GM19452 (cell line): Measurements from ENCODE around the gene LAMA5.

ENCODE experiments used
- ATAC-seq: cut with Tn5 transposase; IDR thresholded peaks from one replicate; pipeline ENCODE4 v1.9.1; 2021; ENCODE audit not compliant: unreplicated experiment

Gene LAMA5

DNA sequence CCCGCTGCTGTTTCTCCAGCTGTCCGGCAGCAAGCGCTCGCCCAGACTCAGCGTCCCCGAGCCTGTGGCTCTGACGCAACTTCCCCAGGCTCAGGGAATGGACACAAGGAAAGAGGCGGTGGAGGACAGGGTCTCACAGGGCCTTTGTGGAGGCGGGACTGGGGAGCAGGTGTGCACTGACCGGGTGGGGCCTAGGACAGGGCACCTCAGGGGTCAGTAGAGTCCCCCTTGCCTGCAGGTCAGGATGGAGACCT lies 20.0 kb downstream of the LAMA5 start:
- ATAC-seq: no peak

- no peak for ATAC-seq
Observed at GRCh38 chr20:62346398-62347150, 20.5 kb downstream of the LAMA5 start.

DNA sequence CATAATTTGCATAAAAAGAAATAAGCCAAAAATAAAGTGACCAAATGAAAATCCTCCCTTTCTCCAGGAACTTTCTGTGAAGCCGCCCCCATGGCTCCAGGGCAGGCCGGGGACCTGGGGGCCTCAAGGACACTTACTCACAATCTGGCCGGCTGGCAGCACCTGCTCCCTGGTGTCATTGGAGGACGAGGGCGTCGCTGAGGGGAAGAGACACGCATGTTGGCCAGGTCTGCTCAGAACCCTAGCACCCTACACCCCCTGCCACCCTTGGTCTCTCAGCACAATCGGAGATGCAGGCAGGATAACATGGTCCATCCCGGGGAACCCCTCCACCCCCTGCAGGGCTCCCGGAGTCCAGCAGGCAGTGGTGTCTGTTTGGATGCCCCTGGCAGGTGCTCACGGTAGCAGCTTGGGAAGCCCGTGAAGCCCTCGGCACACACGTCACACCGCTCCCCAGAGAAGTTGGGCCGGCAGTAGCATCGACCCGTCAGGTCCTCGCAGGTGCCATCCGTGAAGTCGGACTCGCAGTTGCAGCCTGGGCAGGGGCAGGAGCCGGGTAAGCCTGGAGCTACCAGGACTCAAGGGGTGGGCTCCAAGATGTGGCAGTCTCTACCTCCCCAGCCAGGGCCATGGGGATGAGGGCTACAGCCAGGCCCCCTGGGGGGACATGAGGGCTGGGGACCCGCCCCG lies 21.3 kb downstream of the LAMA5 start:
- ATAC-seq: no peak

- ATAC-seq: no peak
Observed at GRCh38 chr20:62344782-62345181, 22.3 kb downstream of the LAMA5 start.

DNA sequence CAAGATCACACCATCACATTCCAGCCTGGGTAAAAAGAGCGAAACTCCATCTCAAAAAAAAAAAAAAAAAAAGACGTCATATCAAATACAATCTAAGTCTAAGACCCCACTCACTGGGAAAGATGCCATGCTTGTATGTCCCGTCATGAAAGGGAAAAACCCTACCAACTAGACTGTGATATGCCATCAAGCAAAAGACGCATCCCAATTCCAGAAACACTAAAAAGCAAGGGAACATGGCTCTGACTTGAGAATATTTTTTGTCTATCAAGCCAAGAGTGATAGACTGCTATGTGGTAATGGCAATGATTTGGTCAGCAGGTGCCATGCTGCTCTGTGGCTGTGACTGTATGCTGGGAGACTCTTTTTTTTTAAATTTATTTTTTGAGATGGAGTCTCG lies 23.0 kb downstream of the LAMA5 start:
- ATAC-seq: no peak

DNA sequence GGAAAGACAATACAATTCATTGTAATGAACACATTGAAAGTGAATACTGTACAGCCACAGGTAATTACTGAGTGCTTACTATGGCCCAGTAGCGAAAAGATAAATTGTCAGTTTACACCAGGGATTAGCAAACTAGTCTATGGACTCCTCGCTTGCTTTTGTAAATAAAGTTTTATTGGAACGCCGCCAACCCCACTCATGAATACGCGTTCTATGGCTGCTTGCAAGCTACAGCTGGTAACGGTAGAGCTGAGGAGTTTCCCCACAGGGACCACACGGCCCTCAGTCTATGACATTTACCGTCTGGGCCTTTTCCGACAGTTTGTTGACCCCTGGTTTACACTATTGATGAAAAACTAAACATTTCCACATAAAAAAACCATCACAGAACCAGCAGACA lies 24.2 kb downstream of the LAMA5 start:
- ATAC-seq: no peak

DNA sequence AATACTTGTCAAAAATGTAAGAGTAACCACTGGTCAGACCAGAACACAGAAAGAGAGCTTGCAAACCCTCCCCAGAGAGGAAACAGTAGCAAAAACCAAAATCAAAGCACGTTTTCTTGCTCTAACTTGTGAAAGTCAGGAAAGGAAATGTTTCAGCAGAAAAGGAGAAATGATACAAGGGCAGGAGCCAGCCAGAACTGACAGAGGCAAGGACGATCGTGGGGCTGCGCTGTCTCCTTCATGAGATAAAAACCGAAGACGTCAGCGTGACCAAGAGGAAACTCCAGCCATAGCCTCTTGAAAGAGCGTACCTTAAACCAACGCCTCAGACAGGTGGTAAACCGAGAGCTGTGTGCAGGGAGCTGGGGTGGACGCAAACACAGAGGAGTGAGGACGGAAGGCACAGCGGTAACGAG lies 27.5 kb downstream of the LAMA5 start:
- peak; percentile 63 for ATAC-seq

- no peak for ATAC-seq
Observed at GRCh38 chr20:62338294-62338620, 28.9 kb downstream of the LAMA5 start.

- peak; percentile 60 for ATAC-seq
Observed at GRCh38 chr20:62337558-62338293, 29.4 kb downstream of the LAMA5 start.

GRCh38 chr20:62336775-62337557 lies 30.1 kb downstream of the LAMA5 start:
- no peak for ATAC-seq

- ATAC-seq: no peak
Observed at GRCh38 chr20:62336329-62336728, 30.8 kb downstream of the LAMA5 start.

DNA sequence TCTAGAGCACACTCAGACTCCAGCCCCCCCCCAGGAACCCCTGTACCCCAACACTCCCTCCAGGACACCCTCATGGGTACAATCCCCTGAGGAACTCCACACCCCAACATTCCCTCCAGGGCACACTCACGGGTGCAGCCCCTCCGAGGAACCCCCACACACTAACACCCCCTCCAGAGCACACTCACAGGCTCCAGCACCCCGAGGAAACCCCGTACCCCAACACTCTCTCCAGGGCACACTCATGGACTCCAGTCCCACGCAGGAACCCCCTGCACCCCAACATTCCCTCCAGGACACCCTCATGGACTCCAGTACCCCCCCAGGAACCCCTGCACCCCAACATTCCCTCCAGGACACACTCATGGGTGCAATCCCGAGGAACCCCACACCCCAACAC lies 31.6 kb downstream of the LAMA5 start:
- ATAC-seq: no peak

- ATAC-seq: no peak
Observed at GRCh38 chr20:62334881-62335280, 32.2 kb downstream of the LAMA5 start.

- no peak for ATAC-seq
Observed at GRCh38 chr20:62333820-62334595, 33.1 kb downstream of the LAMA5 start.

DNA sequence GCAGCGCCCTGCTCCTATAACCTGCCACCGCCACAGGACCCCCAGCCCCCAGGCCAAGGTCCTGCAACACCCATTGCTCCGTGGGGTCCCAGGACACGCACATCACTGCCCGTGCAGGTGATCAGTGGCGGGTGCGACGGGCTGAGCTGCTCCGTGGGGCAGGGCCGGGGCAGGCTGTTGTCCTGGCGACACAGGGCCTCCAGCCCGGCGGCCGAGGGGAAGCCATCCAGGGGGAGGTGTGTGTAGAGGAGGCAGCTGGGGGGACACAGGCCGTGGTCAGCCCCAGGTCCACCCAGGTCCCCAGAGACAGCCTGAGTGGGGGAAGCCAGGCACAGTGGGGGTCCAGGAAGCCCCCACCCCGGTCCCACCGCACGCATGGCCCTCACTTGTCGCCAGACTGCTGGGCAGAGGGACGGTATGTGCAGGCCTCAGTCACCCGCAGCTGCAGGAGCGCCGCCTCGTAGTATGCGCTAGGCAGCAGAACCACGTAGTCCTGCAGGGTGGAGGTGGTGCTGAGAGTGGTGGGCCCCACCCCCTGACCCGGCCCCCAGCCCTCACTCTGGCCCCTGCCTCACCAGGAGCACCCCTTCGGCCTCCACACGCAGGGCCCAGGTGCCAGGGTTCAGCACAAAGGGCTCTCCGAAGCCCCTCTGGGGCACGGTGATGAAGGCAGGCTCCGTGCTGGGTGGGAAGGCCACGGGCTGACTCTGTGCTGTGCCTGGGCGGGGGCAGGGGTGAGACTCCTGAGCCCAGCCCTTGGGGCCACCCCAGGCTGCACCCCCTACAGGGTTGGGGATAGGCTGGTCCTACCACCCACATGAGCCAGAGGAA lies 33.9 kb downstream of the LAMA5 start:
- ATAC-seq: no peak

- no peak for ATAC-seq
Observed at GRCh38 chr20:62332421-62332820, 34.7 kb downstream of the LAMA5 start.

DNA sequence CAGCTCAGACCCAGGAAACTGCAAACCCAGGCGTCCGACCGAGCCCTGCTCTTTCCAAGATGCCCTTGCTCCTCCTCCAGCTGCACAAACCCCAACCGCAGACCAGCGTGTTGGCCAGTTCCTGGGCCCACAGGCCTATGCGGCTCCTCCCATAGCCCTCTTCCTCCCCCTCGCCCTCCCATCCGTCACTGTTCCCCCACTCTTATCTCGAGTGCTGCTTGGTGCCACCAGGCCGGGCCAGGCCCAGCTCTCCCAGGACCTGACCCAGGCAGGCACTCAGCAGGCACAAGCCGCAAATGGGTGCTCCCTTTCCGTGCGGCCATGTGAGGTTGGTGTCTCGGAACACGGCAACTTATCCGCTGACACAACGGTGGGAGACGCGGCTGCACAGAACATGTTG lies 35.8 kb downstream of the LAMA5 start:
- ATAC-seq: no peak

DNA sequence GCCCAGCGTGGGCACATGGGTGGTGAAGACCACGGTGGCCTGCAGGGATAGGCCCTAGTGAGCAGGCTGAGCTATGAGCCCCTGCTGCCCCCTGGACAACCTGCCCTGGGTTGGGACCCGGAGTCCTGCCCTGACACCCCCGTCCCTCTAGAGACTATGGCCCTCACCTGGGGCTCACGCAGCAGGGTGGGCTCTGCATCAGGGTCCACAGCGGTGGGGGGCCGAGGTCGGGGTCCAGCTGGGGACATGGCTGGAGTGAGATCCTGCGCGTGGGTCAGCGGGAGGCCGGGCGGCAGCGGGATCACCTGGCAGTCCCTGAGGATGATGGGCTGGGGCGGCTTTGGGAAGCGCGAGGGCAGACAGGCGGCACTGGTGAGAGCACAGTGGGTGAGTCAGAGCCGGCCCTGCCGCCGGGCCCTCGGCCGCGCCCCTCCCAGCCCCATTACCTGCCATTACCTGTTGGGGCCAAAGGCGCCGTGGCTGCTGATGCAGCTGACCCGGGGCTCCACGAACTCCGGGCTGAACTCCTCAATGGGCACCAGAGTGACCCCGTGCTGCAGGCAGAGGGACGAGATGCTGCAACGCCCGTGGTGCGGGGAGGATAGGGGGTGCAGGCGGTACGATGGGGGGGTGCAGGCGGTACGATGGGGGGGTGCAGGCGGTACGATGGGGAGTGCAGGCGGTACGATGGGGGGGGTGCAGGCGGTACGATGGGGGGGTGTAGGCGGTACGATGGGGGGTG lies 36.4 kb downstream of the LAMA5 start:
- ATAC-seq: no peak
